Measurements from ENCODE around the gene CADM3.

DNA sequence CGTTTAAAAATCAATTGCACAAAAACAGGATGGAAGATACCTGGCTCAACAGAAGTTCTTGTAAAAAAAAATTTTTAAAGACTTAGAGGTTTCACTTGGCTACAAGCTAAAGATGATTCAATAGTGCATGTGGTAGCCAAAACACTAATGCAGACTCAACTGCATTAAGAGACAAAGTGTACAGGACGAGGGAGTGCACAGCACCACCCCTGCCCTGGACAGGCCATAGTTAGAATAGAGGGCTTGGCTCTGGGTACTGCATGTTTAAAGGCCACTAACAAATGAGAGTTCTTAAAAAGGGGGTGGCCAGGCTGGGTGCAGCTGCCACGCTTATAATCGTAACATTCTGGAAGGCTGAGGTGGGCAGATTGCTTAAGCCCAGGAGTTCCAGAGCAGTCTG lies 41.2 kb downstream of the CADM3 start:
- TF ChIP-seq, protein P1, sequence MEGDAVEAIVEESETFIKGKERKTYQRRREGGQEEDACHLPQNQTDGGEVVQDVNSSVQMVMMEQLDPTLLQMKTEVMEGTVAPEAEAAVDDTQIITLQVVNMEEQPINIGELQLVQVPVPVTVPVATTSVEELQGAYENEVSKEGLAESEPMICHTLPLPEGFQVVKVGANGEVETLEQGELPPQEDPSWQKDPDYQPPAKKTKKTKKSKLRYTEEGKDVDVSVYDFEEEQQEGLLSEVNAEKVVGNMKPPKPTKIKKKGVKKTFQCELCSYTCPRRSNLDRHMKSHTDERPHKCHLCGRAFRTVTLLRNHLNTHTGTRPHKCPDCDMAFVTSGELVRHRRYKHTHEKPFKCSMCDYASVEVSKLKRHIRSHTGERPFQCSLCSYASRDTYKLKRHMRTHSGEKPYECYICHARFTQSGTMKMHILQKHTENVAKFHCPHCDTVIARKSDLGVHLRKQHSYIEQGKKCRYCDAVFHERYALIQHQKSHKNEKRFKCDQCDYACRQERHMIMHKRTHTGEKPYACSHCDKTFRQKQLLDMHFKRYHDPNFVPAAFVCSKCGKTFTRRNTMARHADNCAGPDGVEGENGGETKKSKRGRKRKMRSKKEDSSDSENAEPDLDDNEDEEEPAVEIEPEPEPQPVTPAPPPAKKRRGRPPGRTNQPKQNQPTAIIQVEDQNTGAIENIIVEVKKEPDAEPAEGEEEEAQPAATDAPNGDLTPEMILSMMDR (conservative IDR thresholded peaks at IDR 0.05), result no peak
- TF ChIP-seq ZFX (IDR thresholded peaks at IDR 0.05), result no peak

All from C4-2B (cell line).